GM23248 (cell line): ENCODE results near the gene TEAD3.

ENCODE experiments used
- EZH2 ChIP-seq: fragments of 200-600 bp; sonication (generic); IDR thresholded peaks from 2 replicates; pipeline ENCODE4 v1.6.1; 2018; ENCODE audit warnings: antibody characterized with exemption, mild to moderate bottlenecking; ENCODE audit not compliant: insufficient read depth, poor library complexity, severe bottlenecking
- EZH2phosphoT487 ChIP-seq: fragments of 200-600 bp; sonication (generic); IDR thresholded peaks from 2 replicates; pipeline ENCODE4 v1.6.1; 2018; ENCODE audit warnings: antibody characterized with exemption, moderate library complexity, mild to moderate bottlenecking, low read depth; ENCODE audit not compliant: insufficient read depth

DNA sequence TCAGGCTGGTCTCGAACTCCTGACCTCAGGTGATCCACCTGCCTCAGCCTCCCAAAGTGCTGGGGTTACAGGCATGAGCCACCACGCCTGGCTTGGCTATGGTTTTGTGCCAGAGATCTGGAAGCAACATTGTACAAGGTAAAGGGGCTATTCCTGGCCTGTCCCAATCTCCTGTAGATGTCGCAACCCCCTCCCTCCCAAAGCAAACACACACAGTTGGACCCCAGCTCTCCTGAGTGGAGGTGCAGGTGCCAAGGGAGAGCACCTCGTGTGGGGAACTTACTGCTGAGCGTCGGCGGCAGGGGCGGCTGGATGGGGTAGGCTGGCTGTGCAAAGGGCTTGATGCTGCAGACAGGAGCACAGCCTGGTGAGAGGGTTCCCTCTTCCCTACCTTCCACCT, 19.9 kb downstream of the TEAD3 start:
- TF ChIP-seq EZH2 = no peak
- no peak for TF ChIP-seq EZH2phosphoT487
